Measurements from ENCODE around the gene GAB2. TPM values are rescaled to one million over a fixed set of nuclear protein-coding genes. Genes with fewer than 3 reads are reported as not detected.

GAB2 gene
- polyA plus RNA-seq, 3 donors = 2.8 to 39.4 (median 4.4) TPM

DNA sequence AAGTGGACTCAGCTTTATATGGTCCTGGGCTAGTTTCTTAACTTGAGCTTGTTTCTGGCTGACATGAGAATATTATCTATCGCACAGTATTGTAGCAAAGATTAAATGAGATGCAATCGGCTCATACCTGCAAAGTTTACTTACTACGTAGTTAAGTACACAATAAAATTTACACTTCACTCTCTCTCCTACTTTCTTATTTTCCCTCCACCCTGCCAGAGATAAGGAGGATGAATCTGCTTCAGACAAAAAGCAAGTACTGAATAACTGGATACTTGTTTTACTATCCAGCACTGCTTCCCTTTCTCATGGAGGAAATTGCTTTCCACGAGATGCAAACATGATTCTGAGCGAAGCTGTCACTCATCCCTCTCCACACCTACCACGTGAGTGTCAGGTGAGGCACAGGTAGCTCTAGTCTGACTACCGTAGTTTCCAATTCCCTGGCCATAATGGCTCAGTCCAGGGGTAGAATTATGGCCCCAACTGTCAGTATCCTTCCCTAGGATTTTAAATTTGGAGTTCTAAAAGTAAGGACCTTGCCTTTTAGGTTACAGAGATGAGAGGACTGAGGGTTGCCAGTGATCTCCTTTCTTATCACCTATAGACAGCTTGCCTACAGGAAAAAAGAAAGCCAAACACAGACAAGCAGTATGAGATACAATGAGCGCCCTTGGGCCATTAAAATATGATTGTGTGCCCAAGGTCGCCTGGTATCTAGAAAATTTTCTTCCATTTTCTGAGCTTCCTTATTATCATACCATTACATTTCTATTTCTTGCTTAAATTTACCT is 39.8 kb downstream of the GAB2 start:
- Histone ChIP-seq H3K9me3 (replicated peaks in 1 of 2; ENCODE audit: control insufficient read depth in 1 of 2, insufficient read depth in 1 of 2, low read length in 2 of 2) (peaks cover 9% of the 10 kb centered on the region in 2 donors), H3K27me3 (ENCODE audit: control insufficient read depth in 2 of 2, insufficient read depth in 2 of 2, low read length in 2 of 2) (no peaks in the 10 kb centered on the region), H3K36me3 (replicated peaks in 1 of 2; ENCODE audit: control insufficient read depth in 1 of 2, insufficient read depth in 2 of 2, low read length in 2 of 2) (peaks cover 0 to 14% of the 10 kb centered on the region in 2 donors), H3K79me2 (ENCODE audit: insufficient read depth, low read length) (peaks cover 100% of the 10 kb centered on the region), H3K4me1 (ENCODE audit: control insufficient read depth in 1 of 2, insufficient read depth in 2 of 2, low read length in 2 of 2) (peaks cover 17 to 29% of the 10 kb centered on the region in 2 donors), H3K4me2 (replicated peaks; ENCODE audit: extremely low read depth, low read length, poor library complexity, severe bottlenecking) (no peak overlapping the region), H3K4me3 (replicated peaks in 1 of 3; ENCODE audit: low read depth in 2 of 3, low read length in 3 of 3) (no peak overlapping the region), H2AFZ (ENCODE audit: insufficient read depth, low read depth, low read length, poor library complexity, severe bottlenecking) (no peak overlapping the region), H4K20me1 (ENCODE audit: insufficient read depth, low read length) (peaks cover 100% of the 10 kb centered on the region), H3K9ac (ENCODE audit: insufficient read depth, low read length, poor library complexity, severe bottlenecking) (no peak overlapping the region), H3K27ac (ENCODE audit: low read depth in 1 of 2, low read length in 2 of 2) (no peak overlapping the region)
- peaks cover 20 to 26% of the 10 kb centered on the region in 2 donors for H3K36me3 Mint-ChIP-seq
- DNase-seq = no peak
- H3K4me3 Mint-ChIP-seq = no peak overlapping the region
- WGBS (ENCODE audit: insufficient coverage) = no CpG with 5 or more reads among the region's 9 CpGs
- H3K27me3 Mint-ChIP-seq (ENCODE audit: low read depth in 3 of 3) = no peaks in the 10 kb centered on the region
- H3K9me3 Mint-ChIP-seq = peaks cover 6 to 13% (median 7%) of the 10 kb centered on the region in 7 donors
- intact Hi-C loops (cut with micrococcal nuclease) = loop anchor here in 1 of 2 donors (10.0 kb wide), 2 partner anchors 57 to 187 kb away; no protein-coding TSS in a partner anchor
- TF ChIP-seq, protein P1, sequence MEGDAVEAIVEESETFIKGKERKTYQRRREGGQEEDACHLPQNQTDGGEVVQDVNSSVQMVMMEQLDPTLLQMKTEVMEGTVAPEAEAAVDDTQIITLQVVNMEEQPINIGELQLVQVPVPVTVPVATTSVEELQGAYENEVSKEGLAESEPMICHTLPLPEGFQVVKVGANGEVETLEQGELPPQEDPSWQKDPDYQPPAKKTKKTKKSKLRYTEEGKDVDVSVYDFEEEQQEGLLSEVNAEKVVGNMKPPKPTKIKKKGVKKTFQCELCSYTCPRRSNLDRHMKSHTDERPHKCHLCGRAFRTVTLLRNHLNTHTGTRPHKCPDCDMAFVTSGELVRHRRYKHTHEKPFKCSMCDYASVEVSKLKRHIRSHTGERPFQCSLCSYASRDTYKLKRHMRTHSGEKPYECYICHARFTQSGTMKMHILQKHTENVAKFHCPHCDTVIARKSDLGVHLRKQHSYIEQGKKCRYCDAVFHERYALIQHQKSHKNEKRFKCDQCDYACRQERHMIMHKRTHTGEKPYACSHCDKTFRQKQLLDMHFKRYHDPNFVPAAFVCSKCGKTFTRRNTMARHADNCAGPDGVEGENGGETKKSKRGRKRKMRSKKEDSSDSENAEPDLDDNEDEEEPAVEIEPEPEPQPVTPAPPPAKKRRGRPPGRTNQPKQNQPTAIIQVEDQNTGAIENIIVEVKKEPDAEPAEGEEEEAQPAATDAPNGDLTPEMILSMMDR (IDR thresholded peaks at IDR 0.05) = no peak
- peaks cover 43% of the 10 kb centered on the region for H3K4me1 Mint-ChIP-seq
- peak overlapping the region in 1 of 7 donors; percentile 54 for H3K27ac Mint-ChIP-seq

DNA sequence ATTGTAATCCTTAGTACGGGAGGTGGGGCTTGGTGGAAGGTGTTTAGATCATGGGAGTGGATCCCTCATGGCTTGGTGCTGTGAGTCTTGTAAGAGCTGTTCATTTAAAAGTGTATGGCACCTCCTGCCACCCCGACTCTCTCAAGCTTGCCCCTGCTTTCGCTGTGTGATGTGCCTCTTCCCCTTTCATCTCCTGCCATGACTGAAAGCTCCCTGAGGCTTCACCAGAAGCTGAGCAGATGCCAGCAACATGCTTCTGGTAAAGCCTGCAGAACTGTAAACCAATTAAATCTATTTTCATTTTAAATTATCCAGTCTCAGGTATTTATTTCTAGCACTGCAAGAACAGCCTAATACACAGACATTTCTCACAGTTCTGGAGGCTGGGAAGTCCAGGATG is 40.8 kb downstream of the GAB2 start:
- Histone ChIP-seq H4K20me1 (ENCODE audit: insufficient read depth, low read length) (peaks cover 100% of the 10 kb centered on the region), H3K36me3 (replicated peaks in 1 of 2; ENCODE audit: control insufficient read depth in 1 of 2, insufficient read depth in 2 of 2, low read length in 2 of 2) (peaks cover 0 to 14% of the 10 kb centered on the region in 2 donors), H3K4me3 (replicated peaks in 1 of 3; ENCODE audit: low read depth in 2 of 3, low read length in 3 of 3) (no peak overlapping the region), H3K4me2 (replicated peaks; ENCODE audit: extremely low read depth, low read length, poor library complexity, severe bottlenecking) (no peak overlapping the region), H3K79me2 (ENCODE audit: insufficient read depth, low read length) (peaks cover 100% of the 10 kb centered on the region), H3K9ac (ENCODE audit: insufficient read depth, low read length, poor library complexity, severe bottlenecking) (no peak overlapping the region), H3K4me1 (ENCODE audit: control insufficient read depth in 1 of 2, insufficient read depth in 2 of 2, low read length in 2 of 2) (peaks cover 17 to 30% of the 10 kb centered on the region in 2 donors), H3K9me3 (replicated peaks in 1 of 2; ENCODE audit: control insufficient read depth in 1 of 2, insufficient read depth in 1 of 2, low read length in 2 of 2) (peaks cover 9% of the 10 kb centered on the region in 2 donors), H3K27ac (ENCODE audit: low read depth in 1 of 2, low read length in 2 of 2) (no peak overlapping the region), H2AFZ (ENCODE audit: insufficient read depth, low read depth, low read length, poor library complexity, severe bottlenecking) (no peak overlapping the region), H3K27me3 (ENCODE audit: control insufficient read depth in 2 of 2, insufficient read depth in 2 of 2, low read length in 2 of 2) (no peaks in the 10 kb centered on the region)
- Mint-ChIP-seq H3K27me3 (ENCODE audit: low read depth in 3 of 3) (no peaks in the 10 kb centered on the region), H3K36me3 (peaks cover 22 to 26% of the 10 kb centered on the region in 2 donors), H3K4me1 (peaks cover 45% of the 10 kb centered on the region), H3K4me3 (no peak overlapping the region), H3K9me3 (peaks cover 6 to 13% (median 7%) of the 10 kb centered on the region in 7 donors), H3K27ac (no peak overlapping the region)
- intact Hi-C loops (cut with micrococcal nuclease) = loop anchor here in 1 of 2 donors (10.0 kb wide), 2 partner anchors 58 to 188 kb away; no protein-coding TSS in a partner anchor
- TF ChIP-seq, protein P1 (IDR thresholded peaks at IDR 0.05) = no peak
- no peak for DNase-seq
- WGBS (ENCODE audit: insufficient coverage) = 94% methylated on average over 2 of the region's 3 CpGs

Data from CD14-positive monocyte (primary cell).